Measurements from ENCODE around the gene NAA35. TPM values are rescaled to one million over a fixed set of nuclear protein-coding genes. Genes with fewer than 3 reads are reported as not detected.

NAA35 gene
- 18.5 and 19.7 TPM in 2 replicates for total RNA-seq (2014; rRNA removed; shearing (Covaris generic))
- 21.5 and 22.0 TPM in 2 replicates for polyA plus RNA-seq (2016; fragmentation: Nextera tagmentation; extraction: Ambion mirVana)

DNA sequence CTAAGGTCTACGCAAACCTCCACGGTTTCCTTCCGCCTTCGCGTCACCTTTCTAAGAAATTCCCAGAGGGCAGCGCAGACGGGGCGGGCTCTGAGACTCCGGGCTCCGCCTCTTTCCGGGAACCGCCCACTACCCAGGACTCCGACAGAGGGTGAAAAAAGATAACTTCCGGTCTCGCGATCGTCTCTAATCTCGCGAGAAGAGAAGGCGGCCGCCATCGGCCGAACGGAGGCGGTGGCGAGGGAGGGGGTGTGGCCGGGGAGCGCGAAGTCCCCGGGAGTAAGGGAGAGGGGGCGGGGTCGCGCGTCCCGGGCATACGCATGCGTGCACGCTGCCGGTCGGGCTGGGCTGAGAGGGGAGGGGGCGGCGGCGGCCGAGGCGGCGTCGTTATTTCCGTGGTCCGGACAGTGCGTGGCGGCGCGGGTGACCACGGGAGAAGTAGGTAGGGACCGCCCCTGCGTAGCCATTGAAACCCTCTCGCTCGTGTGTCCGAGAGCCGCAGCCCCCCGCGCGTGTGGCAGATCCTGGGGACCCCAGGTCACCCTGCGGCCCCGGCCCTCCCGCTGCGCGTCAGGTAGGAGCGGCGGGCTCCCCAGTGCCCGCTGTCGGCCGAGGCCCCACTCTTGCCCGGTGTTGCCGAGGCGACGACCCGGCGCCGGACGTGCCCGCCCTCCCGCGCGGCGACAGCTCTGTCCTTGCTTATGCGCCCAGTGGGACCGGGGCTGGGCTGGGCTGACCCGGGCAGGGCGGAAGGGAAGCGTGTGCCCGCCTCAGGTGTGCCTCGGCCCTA lies at the start of gene NAA35:
Gene NAA35 (plus strand): TSS at position 315 of the 790 bp plus-strand sequence. CDS start 1,014 bp downstream, outside the sequence.
- H3K79me2 ChIP-seq (ENCODE audit: insufficient read depth), result peaks cover 49% of the 10 kb centered on the region
- H3K9ac ChIP-seq, result peak within 1 kb of the TSS; percentile 92
- no peaks in the 10 kb centered on the region for H3F3A ChIP-seq (ENCODE audit: insufficient read depth)
- peak within 1 kb of the TSS; percentile 91 for H2AFZ ChIP-seq
- no peaks in the 10 kb centered on the region for H3K27me3 ChIP-seq (replicated peaks; ENCODE audit: insufficient read depth)
- H3K4me2 ChIP-seq (ENCODE audit: unreplicated experiment), result peak within 1 kb of the TSS; percentile 96
- WGBS, 2 experiments (ENCODE audit: low coverage in 1 of 2, low lambda C conversion rate in 2 of 2, missing lambda C conversion rate in 2 of 2), result 1% methylated on average over 46 to 82 of the region's 93 CpGs
- peaks cover 18% of the 10 kb centered on the region for H3K4me1 ChIP-seq (ENCODE audit: insufficient read depth)
- H3K36me3 ChIP-seq (ENCODE audit: low read depth), result peaks cover 22% of the 10 kb centered on the region
- no peaks in the 10 kb centered on the region for H4K20me1 ChIP-seq (ENCODE audit: insufficient read depth)
- peak within 1 kb of the TSS; percentile 86 for H3K27ac ChIP-seq
- H3K9me2 ChIP-seq (ENCODE audit: insufficient read depth), result no peaks in the 10 kb centered on the region
- no peaks in the 10 kb centered on the region for H3K9me3 ChIP-seq (ENCODE audit: low read depth)
- H3K4me3 ChIP-seq, result peak within 1 kb of the TSS; percentile 95
- no peak for TF ChIP-seq EZH2phosphoT487 (IDR thresholded peaks at IDR 0.05; ENCODE audit: insufficient read depth, low read depth)
- TF ChIP-seq EZH2 (IDR thresholded peaks at IDR 0.05; ENCODE audit: insufficient read depth, poor library complexity, severe bottlenecking), result no peak
- in situ Hi-C loops (cut with MboI), result no loop called here
- peak; percentile 99 for DNase-seq

DNA sequence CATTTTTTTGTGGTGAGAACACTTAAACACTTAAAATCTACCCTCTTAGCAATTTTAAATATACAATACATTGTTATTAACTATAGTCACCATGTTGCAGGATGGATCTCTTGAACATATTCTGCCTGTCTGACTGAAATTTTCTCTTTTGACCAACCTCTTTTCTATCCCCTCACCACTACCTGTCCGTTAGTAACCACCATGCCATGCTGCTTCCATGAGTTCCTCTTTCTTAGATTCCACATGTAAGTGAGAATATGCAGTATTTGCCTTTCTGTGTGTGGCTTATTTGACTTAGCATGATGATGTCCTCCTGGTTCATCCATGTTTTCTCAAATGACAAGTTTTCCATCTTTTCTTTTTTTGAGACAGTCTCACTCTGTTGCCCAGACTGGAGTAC lies 48.5 kb upstream of the NAA35 start:
- Histone ChIP-seq H3K79me2 (ENCODE audit: insufficient read depth) (no peaks in the 10 kb centered on the region), H3K9ac (no peak overlapping the region), H3K9me3 (ENCODE audit: low read depth) (no peaks in the 10 kb centered on the region), H3K27me3 (replicated peaks; ENCODE audit: insufficient read depth) (no peaks in the 10 kb centered on the region), H3K36me3 (ENCODE audit: low read depth) (no peaks in the 10 kb centered on the region), H3F3A (ENCODE audit: insufficient read depth) (no peaks in the 10 kb centered on the region), H2AFZ (no peak overlapping the region), H3K9me2 (ENCODE audit: insufficient read depth) (no peaks in the 10 kb centered on the region), H3K27ac (no peak overlapping the region), H3K4me2 (ENCODE audit: unreplicated experiment) (no peak overlapping the region), H3K4me1 (ENCODE audit: insufficient read depth) (no peaks in the 10 kb centered on the region), H3K4me3 (no peak overlapping the region), H4K20me1 (ENCODE audit: insufficient read depth) (no peaks in the 10 kb centered on the region)
- DNase-seq, result no peak
- WGBS, 2 experiments (ENCODE audit: low coverage in 1 of 2, low lambda C conversion rate in 2 of 2, missing lambda C conversion rate in 2 of 2), result 44 to 61% methylated on average over 1 of the region's 1 CpG
- TF ChIP-seq EZH2phosphoT487 (IDR thresholded peaks at IDR 0.05; ENCODE audit: insufficient read depth, low read depth), result no peak
- no peak for TF ChIP-seq EZH2 (IDR thresholded peaks at IDR 0.05; ENCODE audit: insufficient read depth, poor library complexity, severe bottlenecking)
- in situ Hi-C loops (cut with MboI), result no loop called here

DNA sequence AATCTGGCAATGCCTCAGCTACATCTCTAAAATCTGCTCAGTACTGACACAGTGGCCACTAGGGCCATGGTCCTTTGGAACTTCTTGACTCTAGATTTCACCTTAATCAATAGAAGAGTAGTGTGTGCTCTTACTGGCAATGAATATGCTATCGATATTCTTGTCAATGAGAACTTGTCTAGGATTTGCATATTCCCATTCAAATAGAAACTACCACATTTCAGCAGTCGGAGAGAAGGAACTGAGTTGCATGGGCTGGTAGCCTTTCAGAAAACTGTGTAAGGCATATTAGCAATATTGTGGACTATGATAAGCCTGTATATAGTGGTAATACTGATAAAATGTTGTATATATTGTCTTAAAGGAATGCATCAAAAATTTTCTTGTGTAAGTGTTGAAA lies 45.3 kb upstream of the NAA35 start:
- Histone ChIP-seq H3K4me1 (ENCODE audit: insufficient read depth) (no peaks in the 10 kb centered on the region), H3K9me3 (ENCODE audit: low read depth) (no peaks in the 10 kb centered on the region), H3K4me3 (no peak overlapping the region), H3K27me3 (replicated peaks; ENCODE audit: insufficient read depth) (no peaks in the 10 kb centered on the region), H3K9me2 (ENCODE audit: insufficient read depth) (no peaks in the 10 kb centered on the region), H3F3A (ENCODE audit: insufficient read depth) (no peaks in the 10 kb centered on the region), H4K20me1 (ENCODE audit: insufficient read depth) (no peaks in the 10 kb centered on the region), H2AFZ (no peak overlapping the region), H3K9ac (no peak overlapping the region), H3K36me3 (ENCODE audit: low read depth) (no peaks in the 10 kb centered on the region), H3K4me2 (ENCODE audit: unreplicated experiment) (no peak overlapping the region), H3K79me2 (ENCODE audit: insufficient read depth) (no peaks in the 10 kb centered on the region), H3K27ac (no peak overlapping the region)
- TF ChIP-seq EZH2phosphoT487 (IDR thresholded peaks at IDR 0.05; ENCODE audit: insufficient read depth, low read depth) (no peak), EZH2 (IDR thresholded peaks at IDR 0.05; ENCODE audit: insufficient read depth, poor library complexity, severe bottlenecking) (no peak)
- no peak for DNase-seq
- in situ Hi-C loops (cut with MboI), result no loop called here
- 70% methylated on average over 2 of the region's 2 CpGs for WGBS, 2 experiments (ENCODE audit: low coverage in 1 of 2, low lambda C conversion rate in 2 of 2, missing lambda C conversion rate in 2 of 2)

DNA sequence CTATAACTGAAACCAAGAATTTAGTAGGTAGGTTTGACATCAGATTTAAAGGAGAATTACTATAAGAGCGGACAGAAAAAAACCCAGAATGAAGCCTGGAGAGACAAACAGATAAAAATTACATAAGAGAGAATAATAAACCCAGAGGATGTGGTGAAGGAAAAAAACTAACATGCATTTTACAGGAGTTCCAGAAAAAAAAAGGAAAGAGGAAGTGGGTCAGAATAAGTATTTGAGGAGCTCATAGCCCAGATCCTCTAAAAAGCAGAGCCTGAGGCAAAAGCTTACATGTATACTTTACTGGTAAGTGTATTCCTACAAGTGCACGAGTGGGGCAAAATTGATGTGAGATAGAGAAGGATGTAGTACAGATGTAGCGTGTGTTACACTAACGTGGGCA lies 43.1 kb upstream of the NAA35 start:
- TF ChIP-seq EZH2phosphoT487 (IDR thresholded peaks at IDR 0.05; ENCODE audit: insufficient read depth, low read depth), result no peak
- TF ChIP-seq EZH2 (IDR thresholded peaks at IDR 0.05; ENCODE audit: insufficient read depth, poor library complexity, severe bottlenecking), result no peak
- 69 to 79% methylated on average over 4 of the region's 4 CpGs for WGBS, 2 experiments (ENCODE audit: low coverage in 1 of 2, low lambda C conversion rate in 2 of 2, missing lambda C conversion rate in 2 of 2)
- H4K20me1 ChIP-seq (ENCODE audit: insufficient read depth), result no peaks in the 10 kb centered on the region

More for the DNA sequence above, 43.1 kb upstream of the NAA35 start:
- Histone ChIP-seq H2AFZ (no peak overlapping the region), H3K4me3 (no peak overlapping the region), H3K36me3 (ENCODE audit: low read depth) (no peaks in the 10 kb centered on the region), H3K9me3 (ENCODE audit: low read depth) (no peaks in the 10 kb centered on the region), H3K79me2 (ENCODE audit: insufficient read depth) (no peaks in the 10 kb centered on the region), H3K4me2 (ENCODE audit: unreplicated experiment) (no peak overlapping the region), H3K4me1 (ENCODE audit: insufficient read depth) (no peaks in the 10 kb centered on the region), H3K27me3 (replicated peaks; ENCODE audit: insufficient read depth) (no peaks in the 10 kb centered on the region), H3K27ac (no peak overlapping the region), H3K9me2 (ENCODE audit: insufficient read depth) (no peaks in the 10 kb centered on the region), H3K9ac (no peak overlapping the region), H3F3A (ENCODE audit: insufficient read depth) (no peaks in the 10 kb centered on the region)
- in situ Hi-C loops (cut with MboI), result no loop called here
- DNase-seq, result no peak

Data from GM23248 (cell line).